DMS79 (cell line): ENCODE measurements around the gene MAGEB16.

Source experiments
- DNase-seq: peaks from one replicate; lab custom pipeline; 2025; lab: John Stamatoyannopoulos, UW

Gene MAGEB16

GRCh38 chrX:35798042-35798441 lies at the start of gene MAGEB16:
Gene MAGEB16 (plus strand): TSS chrX:35798342. CDS start chrX:35802197, 3,855 bp downstream.
- DNase-seq, result no peak

- no peak for DNase-seq
These were observed 24.1 kb upstream of the MAGEB16 start for GRCh38 chrX:35773958-35774564.

GRCh38 chrX:35785075-35785474 lies 13.1 kb upstream of the MAGEB16 start:
- no peak for DNase-seq

- no peak for DNase-seq
These were observed 11.9 kb upstream of the MAGEB16 start for GRCh38 chrX:35786271-35786670.

GRCh38 chrX:35787867-35788266 lies 10.3 kb upstream of the MAGEB16 start:
- no peak for DNase-seq

GRCh38 chrX:35800474-35800873 lies 2.3 kb downstream of the MAGEB16 start:
- DNase-seq, result no peak

GRCh38 chrX:35809781-35810180 lies 11.6 kb downstream of the MAGEB16 start:
- DNase-seq, result no peak

- no peak for DNase-seq
These were observed 21.1 kb downstream of the MAGEB16 start for GRCh38 chrX:35819241-35819640.

GRCh38 chrX:35826503-35826902 lies 28.4 kb downstream of the MAGEB16 start:
- DNase-seq, result no peak

GRCh38 chrX:35829501-35829900 lies 31.4 kb downstream of the MAGEB16 start:
- no peak for DNase-seq

- no peak for DNase-seq
These were observed 43.7 kb downstream of the MAGEB16 start for GRCh38 chrX:35841872-35842271.

GRCh38 chrX:35842674-35843073 lies 44.5 kb downstream of the MAGEB16 start:
- DNase-seq, result no peak

GRCh38 chrX:35847736-35848135 lies 49.6 kb downstream of the MAGEB16 start:
- no peak for DNase-seq
